ENCODE data around the gene PILRA.

The PILRA gene

DNA sequence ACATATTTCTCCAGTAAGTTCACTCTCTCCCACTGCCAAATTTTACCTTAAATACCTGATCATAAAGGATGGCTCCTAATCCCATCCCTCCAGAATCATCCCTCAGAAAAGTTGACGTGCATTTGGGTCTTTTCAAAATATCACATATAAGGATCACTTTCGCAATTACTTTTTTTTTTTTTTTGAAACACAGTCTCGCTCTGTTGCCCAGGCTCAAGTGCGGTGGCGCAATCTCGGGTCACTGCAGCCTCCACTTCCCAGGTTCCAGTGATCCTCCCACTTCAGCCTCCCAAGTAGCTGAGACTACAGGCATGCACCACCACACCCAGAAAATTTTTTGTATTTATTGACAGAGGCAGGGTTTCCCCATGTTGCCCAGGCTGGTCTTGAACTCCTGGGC, 37.8 kb downstream of the PILRA start:
- no peak for DNase-seq
- H3K4me3 ChIP-seq = no peak overlapping the region
- H3K27me3 ChIP-seq = no peaks in the 10 kb centered on the region
- H3K9me3 ChIP-seq = no peaks in the 10 kb centered on the region
- H3K27ac ChIP-seq = no peak overlapping the region
- no peaks in the 10 kb centered on the region for H3K4me1 ChIP-seq
- H3K36me3 ChIP-seq = no peaks in the 10 kb centered on the region
- intact Hi-C loops (cut with DNase I; ENCODE audit: low total_unique reads) = no loop called here
- TF ChIP-seq, protein P1, sequence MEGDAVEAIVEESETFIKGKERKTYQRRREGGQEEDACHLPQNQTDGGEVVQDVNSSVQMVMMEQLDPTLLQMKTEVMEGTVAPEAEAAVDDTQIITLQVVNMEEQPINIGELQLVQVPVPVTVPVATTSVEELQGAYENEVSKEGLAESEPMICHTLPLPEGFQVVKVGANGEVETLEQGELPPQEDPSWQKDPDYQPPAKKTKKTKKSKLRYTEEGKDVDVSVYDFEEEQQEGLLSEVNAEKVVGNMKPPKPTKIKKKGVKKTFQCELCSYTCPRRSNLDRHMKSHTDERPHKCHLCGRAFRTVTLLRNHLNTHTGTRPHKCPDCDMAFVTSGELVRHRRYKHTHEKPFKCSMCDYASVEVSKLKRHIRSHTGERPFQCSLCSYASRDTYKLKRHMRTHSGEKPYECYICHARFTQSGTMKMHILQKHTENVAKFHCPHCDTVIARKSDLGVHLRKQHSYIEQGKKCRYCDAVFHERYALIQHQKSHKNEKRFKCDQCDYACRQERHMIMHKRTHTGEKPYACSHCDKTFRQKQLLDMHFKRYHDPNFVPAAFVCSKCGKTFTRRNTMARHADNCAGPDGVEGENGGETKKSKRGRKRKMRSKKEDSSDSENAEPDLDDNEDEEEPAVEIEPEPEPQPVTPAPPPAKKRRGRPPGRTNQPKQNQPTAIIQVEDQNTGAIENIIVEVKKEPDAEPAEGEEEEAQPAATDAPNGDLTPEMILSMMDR (IDR thresholded peaks at IDR 0.05) = no peak

DNA sequence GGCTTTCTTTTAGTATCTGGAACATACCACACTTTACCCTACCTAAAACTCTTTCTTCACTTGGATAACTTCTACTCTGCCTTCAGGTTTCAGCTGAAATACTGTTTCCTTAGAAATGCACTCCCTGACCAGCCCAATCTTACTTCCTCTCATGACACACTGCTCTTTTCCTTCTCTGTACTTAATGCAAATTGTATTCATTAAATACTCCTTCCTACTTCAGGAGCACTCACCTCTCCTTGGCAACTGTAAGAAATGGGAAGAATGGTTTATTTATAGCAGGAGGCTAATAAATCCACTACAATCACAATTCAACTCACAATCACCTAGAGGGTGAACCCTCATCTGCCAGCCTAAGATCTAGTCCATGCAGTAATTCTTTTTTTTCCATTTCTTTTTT, 40.1 kb downstream of the PILRA start:
- no peak overlapping the region for H3K27ac ChIP-seq
- no peaks in the 10 kb centered on the region for H3K9me3 ChIP-seq
- intact Hi-C loops (cut with DNase I; ENCODE audit: low total_unique reads) = no loop called here
- no peaks in the 10 kb centered on the region for H3K27me3 ChIP-seq
- H3K4me1 ChIP-seq = no peaks in the 10 kb centered on the region
- no peak overlapping the region for H3K4me3 ChIP-seq
- TF ChIP-seq, protein P1 (IDR thresholded peaks at IDR 0.05) = no peak
- no peak for DNase-seq
- H3K36me3 ChIP-seq = no peaks in the 10 kb centered on the region

DNA sequence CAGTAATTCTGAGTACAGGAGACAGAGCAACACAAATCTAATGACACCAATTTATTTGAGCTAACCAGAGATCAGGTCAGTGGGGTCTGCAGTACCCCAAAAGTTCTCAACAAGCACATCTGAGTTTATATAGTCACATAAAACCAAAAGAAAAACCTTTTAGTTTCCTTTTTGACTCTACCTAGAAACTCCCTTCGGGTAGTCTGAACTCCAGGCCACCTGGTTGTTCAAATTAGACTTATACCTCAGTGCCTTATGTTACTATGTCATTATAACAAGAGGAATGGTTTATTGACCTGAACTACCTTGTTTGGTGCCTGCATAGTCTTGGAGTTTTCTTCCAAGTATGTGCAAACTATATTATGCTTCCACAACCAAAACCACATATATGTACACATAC, 40.6 kb downstream of the PILRA start:
- Histone ChIP-seq H3K36me3 (no peaks in the 10 kb centered on the region), H3K9me3 (no peaks in the 10 kb centered on the region), H3K27me3 (no peaks in the 10 kb centered on the region), H3K27ac (no peak overlapping the region), H3K4me1 (no peaks in the 10 kb centered on the region), H3K4me3 (no peak overlapping the region)
- intact Hi-C loops (cut with DNase I; ENCODE audit: low total_unique reads) = no loop called here
- no peak for DNase-seq
- TF ChIP-seq, protein P1 (IDR thresholded peaks at IDR 0.05) = no peak

DNA sequence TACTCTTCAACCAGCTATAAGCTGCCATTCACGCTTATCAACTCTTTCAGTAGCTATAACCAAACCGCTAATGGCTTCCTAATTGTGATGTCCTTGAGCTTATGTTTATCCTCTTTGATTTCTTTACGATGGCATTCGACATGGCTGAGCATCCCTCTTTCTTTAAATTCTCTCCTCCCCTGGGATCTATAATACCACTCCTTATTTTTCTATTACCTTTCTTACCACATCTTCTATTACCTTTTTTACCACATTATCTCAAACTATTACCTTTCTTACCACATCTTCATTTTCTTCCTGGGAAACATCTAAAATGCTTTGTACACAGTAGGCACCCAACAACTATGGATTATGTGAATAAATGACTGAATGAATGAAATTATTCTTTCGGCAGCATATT, 42.2 kb downstream of the PILRA start:
- no peaks in the 10 kb centered on the region for H3K27me3 ChIP-seq
- no peaks in the 10 kb centered on the region for H3K36me3 ChIP-seq
- H3K4me3 ChIP-seq = no peak overlapping the region
- TF ChIP-seq, protein P1 (IDR thresholded peaks at IDR 0.05) = no peak
- no peak overlapping the region for H3K27ac ChIP-seq
- no peak for DNase-seq
- H3K9me3 ChIP-seq = no peaks in the 10 kb centered on the region
- intact Hi-C loops (cut with DNase I; ENCODE audit: low total_unique reads) = no loop called here
- no peaks in the 10 kb centered on the region for H3K4me1 ChIP-seq

DNA sequence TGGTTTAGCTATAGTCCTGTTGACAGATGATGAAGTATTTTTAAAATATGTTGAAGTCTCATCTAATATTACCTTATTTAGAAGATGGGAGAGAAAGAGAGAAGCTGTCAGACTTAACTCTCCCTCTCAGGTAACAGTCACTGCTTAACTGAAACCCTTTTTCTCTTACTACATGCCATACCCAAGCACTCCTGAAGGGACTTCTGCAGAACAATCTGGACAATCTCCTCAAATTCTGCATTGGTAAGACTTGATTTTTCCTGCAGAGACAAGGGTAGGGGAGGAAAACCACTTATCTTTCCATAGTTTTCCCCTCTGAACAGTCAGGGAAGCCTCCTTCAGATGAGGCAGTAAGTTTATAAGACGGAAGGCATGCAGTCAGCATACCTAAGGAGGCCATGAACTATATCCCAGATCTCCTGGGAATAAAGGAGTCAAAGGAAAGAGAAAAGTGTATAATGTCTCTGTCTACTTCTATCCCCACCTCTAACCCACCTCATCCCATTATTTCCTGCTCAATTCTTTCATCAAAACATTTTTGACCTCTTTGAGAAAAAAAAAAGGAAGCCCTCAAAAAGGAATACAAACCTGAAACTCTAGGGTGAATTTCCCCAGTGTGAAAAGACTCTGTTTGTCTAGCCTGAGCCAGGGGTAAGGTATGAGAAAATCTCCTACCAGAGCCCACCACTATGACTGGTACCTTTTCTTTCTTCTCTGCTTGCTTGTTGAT, 45.8 kb downstream of the PILRA start:
- H3K27me3 ChIP-seq = no peaks in the 10 kb centered on the region
- TF ChIP-seq, protein P1 (IDR thresholded peaks at IDR 0.05) = no peak
- intact Hi-C loops (cut with DNase I; ENCODE audit: low total_unique reads) = no loop called here
- H3K27ac ChIP-seq = no peak overlapping the region
- H3K9me3 ChIP-seq = no peaks in the 10 kb centered on the region
- no peaks in the 10 kb centered on the region for H3K4me1 ChIP-seq
- H3K4me3 ChIP-seq = no peak overlapping the region
- no peaks in the 10 kb centered on the region for H3K36me3 ChIP-seq
- no peak for DNase-seq
